GM23248 (cell line): ENCODE results near the gene CACNG1.

Source experiments
- EZH2 ChIP-seq: fragments of 200-600 bp; sonication (generic); IDR thresholded peaks from 2 replicates; pipeline ENCODE4 v1.6.1; 2018; ENCODE audit warnings: antibody characterized with exemption, mild to moderate bottlenecking; ENCODE audit not compliant: insufficient read depth, poor library complexity, severe bottlenecking
- EZH2phosphoT487 ChIP-seq: fragments of 200-600 bp; sonication (generic); IDR thresholded peaks from 2 replicates; pipeline ENCODE4 v1.6.1; 2018; ENCODE audit warnings: antibody characterized with exemption, moderate library complexity, mild to moderate bottlenecking, low read depth; ENCODE audit not compliant: insufficient read depth

GRCh38 chr17:67053438-67054000 is 9.2 kb downstream of the CACNG1 start:
- TF ChIP-seq EZH2 (no peak), EZH2phosphoT487 (no peak)
